Measurements from ENCODE around the gene AOPEP. TPM values are rescaled to one million over a fixed set of nuclear protein-coding genes. Genes with fewer than 3 reads are reported as not detected.

The AOPEP gene
- total RNA-seq, 1 experiment from 2014 or later, result 15.0 TPM

DNA sequence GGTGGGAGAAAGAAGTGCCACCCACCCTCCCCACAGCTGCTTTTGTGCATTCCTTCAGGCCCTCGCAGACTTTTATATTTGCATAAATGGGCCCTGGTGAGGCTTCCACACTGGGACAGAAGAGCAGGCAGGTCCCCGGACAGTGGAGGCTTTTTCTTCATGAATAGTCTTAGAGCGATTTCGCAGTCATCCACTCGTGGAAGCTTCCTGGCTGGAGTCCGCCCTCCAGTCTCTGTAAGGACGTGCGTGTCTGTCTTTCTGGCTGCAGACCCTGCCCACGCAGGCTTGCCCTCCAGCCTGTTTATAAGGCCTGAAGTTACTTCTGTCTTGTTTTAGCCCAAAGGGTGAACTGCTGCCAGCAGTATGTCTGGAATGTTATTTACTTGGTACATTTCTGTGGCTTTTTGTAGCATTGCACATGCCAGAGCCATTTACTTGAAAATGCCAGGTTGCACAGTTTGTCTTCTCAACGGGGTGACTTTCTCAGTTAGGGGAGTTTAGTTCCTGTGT lies 195.7 kb downstream of the AOPEP start:
- Mint-ChIP-seq H3K4me1 (peaks cover 39 to 43% of the 10 kb centered on the region in 2 experiments), H3K36me3 (ENCODE audit: insufficient read depth in 1 of 3, low read depth in 3 of 3) (peaks cover 0 to 5% (median 2%) of the 10 kb centered on the region in 3 experiments; a peak in 1 of 7 replicates), H3K9me3 (no peaks in the 10 kb centered on the region), H3K27me3 (ENCODE audit: low read depth) (no peaks in the 10 kb centered on the region), H3K27ac (peak overlapping the region in 1 of 3 experiments; percentile 39; a peak in 1 of 7 replicates), H3K4me3 (no peak overlapping the region)
- H3K79me1 ChIP-seq (ENCODE audit: insufficient read depth, low read depth, low read length, poor library complexity, severe bottlenecking), result no peaks in the 10 kb centered on the region
- no peak overlapping the region for H4K5ac ChIP-seq (ENCODE audit: insufficient read length, low read depth, low read length)
- no peak overlapping the region for H2BK120ac ChIP-seq (ENCODE audit: low read depth, low read length, poor library complexity, severe bottlenecking)
- H3K4me1 ChIP-seq (ENCODE audit: insufficient read depth, low read length), result peaks cover under 1% of the 10 kb centered on the region; the same call in 1 of the 2 replicates
- H3K27ac ChIP-seq (ENCODE audit: insufficient read length, low read depth, low read length), result no peak overlapping the region
- no peak overlapping the region for H2AFZ ChIP-seq (ENCODE audit: low read length)
- no peak overlapping the region for H4K8ac ChIP-seq (replicated peaks; ENCODE audit: insufficient read length, low read depth, low read length)
- H2BK5ac ChIP-seq (ENCODE audit: insufficient read length, low read length), result no peak overlapping the region
- H3K23me2 ChIP-seq (ENCODE audit: insufficient read length, low read depth, low read length, poor library complexity, severe bottlenecking), result no peaks in the 10 kb centered on the region
- H3K23ac ChIP-seq (ENCODE audit: insufficient read length, low read depth, low read length), result no peak overlapping the region
- no peak overlapping the region for H2BK15ac ChIP-seq (ENCODE audit: low read depth, low read length)
- no peak overlapping the region for H3T11ph ChIP-seq (ENCODE audit: low read length)
- TF ChIP-seq, protein P1, sequence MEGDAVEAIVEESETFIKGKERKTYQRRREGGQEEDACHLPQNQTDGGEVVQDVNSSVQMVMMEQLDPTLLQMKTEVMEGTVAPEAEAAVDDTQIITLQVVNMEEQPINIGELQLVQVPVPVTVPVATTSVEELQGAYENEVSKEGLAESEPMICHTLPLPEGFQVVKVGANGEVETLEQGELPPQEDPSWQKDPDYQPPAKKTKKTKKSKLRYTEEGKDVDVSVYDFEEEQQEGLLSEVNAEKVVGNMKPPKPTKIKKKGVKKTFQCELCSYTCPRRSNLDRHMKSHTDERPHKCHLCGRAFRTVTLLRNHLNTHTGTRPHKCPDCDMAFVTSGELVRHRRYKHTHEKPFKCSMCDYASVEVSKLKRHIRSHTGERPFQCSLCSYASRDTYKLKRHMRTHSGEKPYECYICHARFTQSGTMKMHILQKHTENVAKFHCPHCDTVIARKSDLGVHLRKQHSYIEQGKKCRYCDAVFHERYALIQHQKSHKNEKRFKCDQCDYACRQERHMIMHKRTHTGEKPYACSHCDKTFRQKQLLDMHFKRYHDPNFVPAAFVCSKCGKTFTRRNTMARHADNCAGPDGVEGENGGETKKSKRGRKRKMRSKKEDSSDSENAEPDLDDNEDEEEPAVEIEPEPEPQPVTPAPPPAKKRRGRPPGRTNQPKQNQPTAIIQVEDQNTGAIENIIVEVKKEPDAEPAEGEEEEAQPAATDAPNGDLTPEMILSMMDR (conservative IDR thresholded peaks at IDR 0.05), result no peak
- H2BK20ac ChIP-seq (ENCODE audit: low read depth, low read length, poor library complexity, severe bottlenecking), result no peak overlapping the region
- no peaks in the 10 kb centered on the region for H3K27me3 ChIP-seq (ENCODE audit: insufficient read depth, low read length)
- H3K14ac ChIP-seq (ENCODE audit: insufficient read depth, low read length), result no peak overlapping the region
- no peak overlapping the region for H2AK5ac ChIP-seq (ENCODE audit: insufficient read length, low read length)
- H3K56ac ChIP-seq (ENCODE audit: insufficient read length, low read depth, low read length), result no peak overlapping the region
- no peaks in the 10 kb centered on the region for H4K20me1 ChIP-seq (ENCODE audit: control insufficient read depth, insufficient read depth, insufficient read length)
- no peak overlapping the region for H3K4me2 ChIP-seq (ENCODE audit: insufficient read depth, insufficient read length, low read length)
- no peak overlapping the region for H3K18ac ChIP-seq (ENCODE audit: insufficient read length, low read depth, low read length)
- H4K91ac ChIP-seq (ENCODE audit: insufficient read length, low read depth, low read length), result no peak overlapping the region
- no peak overlapping the region for H3K9ac ChIP-seq (ENCODE audit: extremely low read depth, insufficient read length, low read length)
- no peaks in the 10 kb centered on the region for H3K9me3 ChIP-seq (ENCODE audit: control insufficient read depth, low read depth, low read length)
- no peaks in the 10 kb centered on the region for H3K79me2 ChIP-seq (ENCODE audit: insufficient read depth, low read length)
- DNase-seq, result no peak
- WGBS (ENCODE audit: extremely low coverage, insufficient read length, low lambda C conversion rate), result no CpG with 5 or more reads among the region's 10 CpGs
- no peak overlapping the region for H3K4ac ChIP-seq (ENCODE audit: low read depth, low read length)
- no peak overlapping the region for H2BK12ac ChIP-seq (ENCODE audit: insufficient read length, low read depth, low read length)
